ENCODE data around the gene P2RY12.

Gene P2RY12

DNA sequence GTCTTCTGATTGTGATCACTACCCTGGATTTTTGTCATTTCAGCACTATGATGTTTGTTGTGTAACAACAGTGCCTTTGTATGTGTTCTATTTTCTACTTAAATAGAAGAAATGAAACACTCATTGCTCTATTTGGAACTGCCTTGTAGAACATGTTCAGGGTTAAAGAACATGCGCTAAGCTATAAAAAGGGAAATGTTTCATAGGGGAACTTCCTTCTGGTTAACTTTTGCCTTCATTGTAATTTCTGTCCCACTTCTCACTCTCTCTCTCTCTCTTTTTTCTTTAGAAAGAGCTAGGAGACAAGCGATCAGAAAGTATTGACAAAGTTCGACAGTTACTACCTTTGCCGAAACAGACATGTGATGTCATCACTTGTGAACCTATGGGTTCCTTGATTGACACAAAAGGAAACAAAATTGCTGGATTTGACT lies at the start of gene P2RY12:
P2RY12 (minus strand) TSS at position 13 of the 434 bp plus-strand sequence. CDS start 45,908 bp downstream, outside the sequence.
- H3K27ac ChIP-seq, result no peak within 1 kb of the TSS
- TF ChIP-seq, protein P1, sequence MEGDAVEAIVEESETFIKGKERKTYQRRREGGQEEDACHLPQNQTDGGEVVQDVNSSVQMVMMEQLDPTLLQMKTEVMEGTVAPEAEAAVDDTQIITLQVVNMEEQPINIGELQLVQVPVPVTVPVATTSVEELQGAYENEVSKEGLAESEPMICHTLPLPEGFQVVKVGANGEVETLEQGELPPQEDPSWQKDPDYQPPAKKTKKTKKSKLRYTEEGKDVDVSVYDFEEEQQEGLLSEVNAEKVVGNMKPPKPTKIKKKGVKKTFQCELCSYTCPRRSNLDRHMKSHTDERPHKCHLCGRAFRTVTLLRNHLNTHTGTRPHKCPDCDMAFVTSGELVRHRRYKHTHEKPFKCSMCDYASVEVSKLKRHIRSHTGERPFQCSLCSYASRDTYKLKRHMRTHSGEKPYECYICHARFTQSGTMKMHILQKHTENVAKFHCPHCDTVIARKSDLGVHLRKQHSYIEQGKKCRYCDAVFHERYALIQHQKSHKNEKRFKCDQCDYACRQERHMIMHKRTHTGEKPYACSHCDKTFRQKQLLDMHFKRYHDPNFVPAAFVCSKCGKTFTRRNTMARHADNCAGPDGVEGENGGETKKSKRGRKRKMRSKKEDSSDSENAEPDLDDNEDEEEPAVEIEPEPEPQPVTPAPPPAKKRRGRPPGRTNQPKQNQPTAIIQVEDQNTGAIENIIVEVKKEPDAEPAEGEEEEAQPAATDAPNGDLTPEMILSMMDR (conservative IDR thresholded peaks at IDR 0.05; ENCODE audit: low read depth), result no peak
- ChIA-PET CTCF (interaction anchor here (0.7 kb wide), 1 partner anchor 13 kb away, joined by 3 read pairs; no protein-coding TSS in a partner anchor), POLR2A (ENCODE audit: low non-redundant PET) (no interaction called here)
- no peak for DNase-seq (ENCODE audit: low spot score)

DNA sequence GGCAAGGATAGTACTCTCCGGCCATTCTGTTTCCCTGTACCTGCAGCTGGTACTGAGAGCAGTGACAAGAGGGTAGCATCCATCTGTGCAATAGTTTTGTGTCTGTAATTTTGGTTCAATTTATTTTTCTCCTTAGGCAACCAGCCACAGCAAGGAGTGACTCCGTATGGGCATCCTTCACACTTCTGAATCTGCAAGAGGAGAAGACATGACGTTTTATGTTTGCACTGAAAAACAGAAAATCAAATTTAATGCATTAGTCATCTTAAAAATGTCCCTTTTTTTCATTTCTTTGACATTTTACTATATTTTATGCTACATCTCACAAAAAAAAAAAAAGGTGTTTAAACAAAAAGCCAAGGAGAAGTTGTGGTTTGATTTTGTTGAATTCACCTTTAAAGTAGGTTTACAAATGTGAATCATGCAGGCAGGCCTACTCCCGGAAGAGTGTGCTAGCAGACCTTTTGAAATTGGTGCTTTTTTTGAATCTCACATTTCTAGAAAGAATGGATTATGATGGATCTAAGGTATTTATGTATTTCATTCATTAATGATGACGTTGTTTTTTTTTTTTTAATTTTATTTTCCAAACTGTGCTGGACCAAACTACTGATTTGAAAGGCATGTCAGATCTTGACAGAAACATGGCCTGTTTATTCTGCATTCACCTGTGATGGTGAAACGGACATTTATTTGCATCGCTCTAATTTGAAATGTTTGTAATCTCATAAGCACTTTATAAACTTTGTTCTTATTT lies 48.2 kb upstream of the P2RY12 start:
- TF ChIP-seq, protein P1 (conservative IDR thresholded peaks at IDR 0.05; ENCODE audit: low read depth), result no peak
- ChIA-PET POLR2A (ENCODE audit: low non-redundant PET) (no interaction called here), CTCF (no interaction called here)
- no peak overlapping the region for H3K27ac ChIP-seq
- DNase-seq (ENCODE audit: low spot score), result no peak

GRCh38 chr3:151431940-151432339 lies 47.4 kb upstream of the P2RY12 start:
- ChIA-PET CTCF (interaction anchor here (0.7 kb wide), 1 partner anchor 405 kb away, joined by 3 read pairs; no protein-coding TSS in a partner anchor), POLR2A (ENCODE audit: low non-redundant PET) (no interaction called here)
- TF ChIP-seq, protein P1 (conservative IDR thresholded peaks at IDR 0.05; ENCODE audit: low read depth), result no peak

DNA sequence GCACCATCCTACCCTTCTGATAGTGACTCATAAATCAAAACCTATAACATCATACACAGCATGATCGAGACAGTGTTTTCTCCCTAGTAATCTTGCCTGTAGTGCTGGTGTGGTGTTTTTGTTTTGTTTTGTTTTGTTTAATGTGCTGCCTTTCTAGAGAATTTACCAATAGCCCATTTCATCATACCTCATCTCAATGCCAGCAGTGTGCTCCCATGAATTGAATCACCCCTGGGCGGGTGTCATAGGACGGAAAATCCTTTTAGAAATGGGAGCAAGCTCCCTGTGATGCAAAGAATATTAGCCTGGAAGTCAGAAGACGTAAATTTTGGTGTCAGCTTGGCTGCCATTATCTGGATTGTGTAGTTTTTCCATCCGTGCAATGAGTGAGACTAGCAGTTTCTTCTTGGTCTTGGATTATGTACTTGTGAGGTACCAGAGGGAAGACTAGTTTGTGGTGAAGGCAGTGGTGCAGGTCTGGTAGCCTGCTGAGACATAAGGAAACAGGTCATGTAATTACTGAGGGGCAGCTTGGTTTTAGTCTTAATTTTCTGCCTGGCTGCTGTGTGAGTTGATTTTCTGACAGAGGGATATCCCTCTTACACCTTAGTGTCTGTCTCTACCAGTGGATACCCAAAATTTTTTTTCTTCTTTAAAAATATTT lies 46.4 kb upstream of the P2RY12 start:
- TF ChIP-seq, protein P1 (conservative IDR thresholded peaks at IDR 0.05; ENCODE audit: low read depth), result no peak
- CTCF ChIA-PET, result interaction anchor here (0.6 to 1.4 kb wide), 2 partner anchors 8 to 140 kb away, joined by 3 to 4 read pairs; no protein-coding TSS in a partner anchor
- H3K27ac ChIP-seq, result no peak overlapping the region
- no peak for DNase-seq (ENCODE audit: low spot score)
- POLR2A ChIA-PET (ENCODE audit: low non-redundant PET), result no interaction called here

More at GRCh38 chr3:151431940-151432339, 47.4 kb upstream of the P2RY12 start:
- no peak for DNase-seq (ENCODE audit: low spot score)
- H3K27ac ChIP-seq, result no peak overlapping the region

DNA sequence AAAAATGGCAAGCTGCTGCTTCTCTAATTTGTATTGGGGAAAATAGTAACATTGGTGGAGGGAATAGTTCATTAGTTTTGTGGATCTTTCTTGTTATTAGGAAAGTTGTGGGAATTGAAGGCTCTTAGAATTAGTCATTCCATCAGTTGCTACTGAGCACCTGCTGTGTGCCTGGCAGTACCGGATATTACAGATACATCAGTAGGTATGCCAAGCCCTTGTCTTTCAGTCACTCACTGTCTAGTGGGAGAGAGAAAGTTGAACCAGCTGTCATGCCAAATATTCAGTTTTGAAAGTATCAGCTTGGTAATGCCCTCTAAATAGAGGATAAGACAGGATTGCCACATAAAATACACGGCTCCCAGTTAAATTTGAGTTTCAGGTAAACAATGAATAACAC lies 43.8 kb upstream of the P2RY12 start:
- TF ChIP-seq, protein P1 (conservative IDR thresholded peaks at IDR 0.05; ENCODE audit: low read depth), result no peak
- no peak overlapping the region for H3K27ac ChIP-seq
- ChIA-PET POLR2A (ENCODE audit: low non-redundant PET) (no interaction called here), CTCF (interaction anchor here (0.6 kb wide), 2 partner anchors 260 to 690 kb away, joined by 3 read pairs; no protein-coding TSS in a partner anchor)
- no peak for DNase-seq (ENCODE audit: low spot score)

DNA sequence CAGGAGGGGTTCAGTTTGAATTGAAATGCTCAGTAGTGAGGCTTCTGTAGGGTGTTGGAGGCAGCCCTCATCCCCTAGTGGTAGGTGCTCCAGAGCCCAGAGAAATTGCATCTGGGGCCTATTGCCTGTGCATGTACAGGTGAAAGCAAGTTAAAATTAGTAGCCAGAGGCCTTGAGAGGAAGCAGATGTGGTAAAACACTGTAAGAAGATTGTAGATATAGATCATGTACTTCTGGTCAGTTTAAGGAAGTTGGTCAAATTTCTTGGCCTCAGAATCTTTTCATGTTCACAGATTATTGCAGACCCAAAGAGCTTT lies 41.7 kb upstream of the P2RY12 start:
- POLR2A ChIA-PET (ENCODE audit: low non-redundant PET), result no interaction called here
- CTCF ChIA-PET, result interaction anchor here (0.7 kb wide), 1 partner anchor 258 kb away, joined by 8 read pairs; no protein-coding TSS in a partner anchor
- TF ChIP-seq, protein P1 (conservative IDR thresholded peaks at IDR 0.05; ENCODE audit: low read depth), result no peak
- no peak for DNase-seq (ENCODE audit: low spot score)
- no peak overlapping the region for H3K27ac ChIP-seq

Data from RWPE1 (cell line).